Esophagus squamous epithelium (tissue), 4 donors: ENCODE measurements around the gene RASA3.

ENCODE experiments used
- POLR2A ChIP-seq, 4 donors: fragments of 450-650 bp; IDR thresholded peaks; one replicate each; pipeline ENCODE4 v1.6.1; 2017; ENCODE audit warnings: antibody characterized with exemption in 4 of 4, mild to moderate bottlenecking in 4 of 4, moderate library complexity in 3 of 4
- TF ChIP-seq, protein P1 (sequence below), 6 experiments: fragments of 450-650 bp in 4 of 6; fragments of 200-600 bp in 2 of 6; sonication (generic) in 2 of 6; IDR thresholded peaks; one replicate each; pipeline ENCODE4 v1.5.1; 2016 to 2019; ENCODE audit warnings: antibody characterized with exemption in 6 of 6, mild to moderate bottlenecking in 4 of 6, moderate library complexity in 4 of 6

DNA sequence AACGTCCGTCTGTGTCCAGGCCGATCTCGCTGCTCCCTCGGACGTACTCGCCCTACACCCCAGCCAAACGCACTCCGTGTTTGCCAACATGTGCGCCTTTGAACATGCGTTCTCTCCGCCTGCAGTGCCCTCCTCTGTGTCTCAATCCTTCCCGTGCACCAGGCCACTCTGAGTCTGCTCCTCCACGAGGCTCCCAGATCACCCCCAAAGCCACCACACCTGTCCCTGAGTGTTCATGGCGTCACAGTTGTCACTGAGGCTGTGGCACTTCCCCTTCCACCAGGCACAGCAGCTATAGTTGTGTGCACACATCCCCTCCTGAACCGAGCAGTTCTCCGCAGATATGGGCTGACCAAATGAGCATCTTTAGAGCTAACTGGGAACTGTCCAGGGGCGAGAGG is 35.6 kb downstream of the RASA3 start:
- TF ChIP-seq, protein P1, sequence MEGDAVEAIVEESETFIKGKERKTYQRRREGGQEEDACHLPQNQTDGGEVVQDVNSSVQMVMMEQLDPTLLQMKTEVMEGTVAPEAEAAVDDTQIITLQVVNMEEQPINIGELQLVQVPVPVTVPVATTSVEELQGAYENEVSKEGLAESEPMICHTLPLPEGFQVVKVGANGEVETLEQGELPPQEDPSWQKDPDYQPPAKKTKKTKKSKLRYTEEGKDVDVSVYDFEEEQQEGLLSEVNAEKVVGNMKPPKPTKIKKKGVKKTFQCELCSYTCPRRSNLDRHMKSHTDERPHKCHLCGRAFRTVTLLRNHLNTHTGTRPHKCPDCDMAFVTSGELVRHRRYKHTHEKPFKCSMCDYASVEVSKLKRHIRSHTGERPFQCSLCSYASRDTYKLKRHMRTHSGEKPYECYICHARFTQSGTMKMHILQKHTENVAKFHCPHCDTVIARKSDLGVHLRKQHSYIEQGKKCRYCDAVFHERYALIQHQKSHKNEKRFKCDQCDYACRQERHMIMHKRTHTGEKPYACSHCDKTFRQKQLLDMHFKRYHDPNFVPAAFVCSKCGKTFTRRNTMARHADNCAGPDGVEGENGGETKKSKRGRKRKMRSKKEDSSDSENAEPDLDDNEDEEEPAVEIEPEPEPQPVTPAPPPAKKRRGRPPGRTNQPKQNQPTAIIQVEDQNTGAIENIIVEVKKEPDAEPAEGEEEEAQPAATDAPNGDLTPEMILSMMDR (IDR thresholded peaks at IDR 0.05): no peak
- no peak for TF ChIP-seq POLR2A (IDR thresholded peaks at IDR 0.05)
